Heart right ventricle (tissue), 16 donors: ENCODE results near the gene NCKAP5. TPM values are rescaled to one million over a fixed set of nuclear protein-coding genes. Genes with fewer than 3 reads are reported as not detected.

Experiments used
- ATAC-seq, 8 donors: fragments of 200-7000 bp; cut with Tn5 transposase; one replicate each; pipeline ENCODE4 v1.9.1; 2020; ENCODE audit warnings: mild to moderate bottlenecking in 8 of 8, moderate library complexity in 8 of 8, moderate number of reproducible peaks in 1 of 8
- DNase-seq, 2 donors: peaks; one replicate each; pipeline ENCODE4 v3.0.0-alpha.2; 2020
- H3K27ac ChIP-seq, 10 donors: fragments of 200-600 bp; sonication (generic) in 2 of 10; one replicate each; pipeline versions ENCODE4 v1.5.0 to v1.8.0; 2020 to 2022; ENCODE audit warnings: mild to moderate bottlenecking in 3 of 10
- H3K27me3 ChIP-seq, 7 donors: fragments of 200-600 bp; one replicate each; pipeline ENCODE4 v1.8.0; 2021 to 2022; ENCODE audit warnings: mild to moderate bottlenecking in 2 of 7
- H3K36me3 ChIP-seq, 9 donors: fragments of 200-600 bp; sonication (generic) in 1 of 9; one replicate each; pipeline versions ENCODE4 v1.5.0 to v1.8.0; 2020 to 2022; ENCODE audit warnings: mild to moderate bottlenecking in 2 of 9
- H3K4me1 ChIP-seq, 9 donors: fragments of 200-600 bp; sonication (generic) in 1 of 9; one replicate each; pipeline versions ENCODE4 v1.5.0 to v1.8.0; 2020 to 2022; ENCODE audit warnings: mild to moderate bottlenecking in 4 of 9
- H3K4me3 ChIP-seq, 10 donors: fragments of 200-600 bp; sonication (generic) in 2 of 10; one replicate each; pipeline versions ENCODE4 v1.5.0 to v1.8.0; 2020 to 2022; ENCODE audit warnings: mild to moderate bottlenecking in 7 of 10, moderate library complexity in 2 of 10
- H3K9me3 ChIP-seq, 11 donors: fragments of 200-600 bp in 10 of 11; sonication (generic) in 2 of 11; one replicate each; pipeline versions ENCODE4 v1.5.0 to v1.8.0; 2013 to 2022; ENCODE audit warnings: mild to moderate bottlenecking in 2 of 11, control low read depth in 1 of 11, moderate library complexity in 1 of 11
- WGBS, 2 donors: extraction: QIAGEN DNeasy Blood & Tissue Kit; methylation state at CpG; one replicate each; pipeline ENCODE4 v1.1.7; 2013; ENCODE audit warnings: inconsistent platforms in 1 of 2; 5-methylcytosine and 5-hydroxymethylcytosine counted together
- intact Hi-C, 10 donors: fragments of 100-400 bp; cut with DNase I; formaldehyde crosslinking; loops; one replicate each; pipeline versions ENCODE4 v1.11.1 to v1.14.2; 2022
- polyA plus RNA-seq, 2 donors: library from polyadenylated mRNA; stranded (reverse); fragments of 200-250 nt; gene quantifications; one replicate each; pipeline ENCODE4 v1.2.3, GENCODE V29; 2013
- total RNA-seq, 10 donors: library from RNA; stranded (reverse); fragmentation: NEBNext Ultra II Directional in 3 of 10; extraction: Animal tissue kit (Norgen Biotek cat#: 25700) in 3 of 10; gene quantifications; one replicate each; pipeline versions ENCODE4 v1.2.1 to v1.2.4, GENCODE V29; 2021 to 2023
- TF ChIP-seq, protein P1 (sequence below), 9 donors: fragments of 200-600 bp; sonication (generic) in 2 of 9; IDR thresholded peaks; one replicate each; pipeline versions ENCODE4 v1.5.0 to v1.8.0; 2021 to 2022; ENCODE audit warnings: antibody characterized with exemption in 9 of 9, mild to moderate bottlenecking in 5 of 9, moderate library complexity in 1 of 9
- donor health status: Arrhythmogenic right ventricular cardiomyopathy.
- donor health status: ischemic (EF 13 %, LVEDD 7.1; RV severe dilation, severe dysfunction).
- donor health status: healthy with polysubstance abuse.
- donor health status: DM: no; HTN: yes; CAD: no.
- donor health status: DM: no; HTN: no; CAD: no.
- donor health status: ischemic (EF 25% LVEDD 6.9; RV normal size, moderate dysfunction).
- donor health status: ischemic (EF 25% LVEDD 5.7; RV mildly dilated, moderate dysfunction).
- donor health status: healthy.
- donor health status: DM: yes; HTN: yes; CAD: no.
- donor health status: Ischemic cardiomyopathy.
- donor health status: ischemic (EF 35%, LVEDD 5.7; RV mildly dilated, moderate dysfunction).
- donor health status: nonischemic (EF 11% LVEDD 7.7; RV severe dilation, severe dysfunction).
- donor health status: DM: yes; HTN: yes; CAD: no.
- donor health status: PGD.
- donor health status: ischemic (EF 29% LVEDD 5.4; RV normal size, mild dysfunction).
- donor health status: nonischemic (EF 23%, LVEDD 6.1; RV moderate dilation, normal function).

NCKAP5 gene
- total and polyA plus RNA-seq, 12 donors: 0.57 to 11.7 (median 6.2) TPM

DNA sequence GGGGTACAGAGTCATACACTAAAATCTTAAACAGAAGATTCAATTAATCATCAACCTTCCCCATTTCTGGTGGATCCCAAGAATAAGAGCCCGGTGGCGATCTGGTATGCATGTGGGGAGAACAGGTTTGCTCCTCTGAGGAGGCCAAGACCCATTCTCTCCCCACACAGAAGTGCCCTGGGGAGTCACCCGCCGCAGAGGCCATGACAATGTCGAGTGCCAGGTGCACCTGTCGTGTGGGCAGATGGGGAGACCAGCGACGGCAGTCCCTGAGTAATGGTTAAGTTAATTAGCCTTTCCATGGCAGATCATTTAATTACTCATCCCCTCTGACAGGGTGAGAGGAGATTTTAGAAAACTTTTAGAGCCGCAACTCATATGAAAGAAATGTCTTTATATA lies 345.0 kb downstream of the NCKAP5 start:
- 93 to 95% methylated on average over 9 of the region's 9 CpGs for WGBS, 2 donors
- H3K4me1 ChIP-seq: no peaks in the 10 kb centered on the region
- no peaks in the 10 kb centered on the region for H3K36me3 ChIP-seq
- H3K4me3 ChIP-seq: no peak overlapping the region
- intact Hi-C loops: no loop called here
- TF ChIP-seq, protein P1, sequence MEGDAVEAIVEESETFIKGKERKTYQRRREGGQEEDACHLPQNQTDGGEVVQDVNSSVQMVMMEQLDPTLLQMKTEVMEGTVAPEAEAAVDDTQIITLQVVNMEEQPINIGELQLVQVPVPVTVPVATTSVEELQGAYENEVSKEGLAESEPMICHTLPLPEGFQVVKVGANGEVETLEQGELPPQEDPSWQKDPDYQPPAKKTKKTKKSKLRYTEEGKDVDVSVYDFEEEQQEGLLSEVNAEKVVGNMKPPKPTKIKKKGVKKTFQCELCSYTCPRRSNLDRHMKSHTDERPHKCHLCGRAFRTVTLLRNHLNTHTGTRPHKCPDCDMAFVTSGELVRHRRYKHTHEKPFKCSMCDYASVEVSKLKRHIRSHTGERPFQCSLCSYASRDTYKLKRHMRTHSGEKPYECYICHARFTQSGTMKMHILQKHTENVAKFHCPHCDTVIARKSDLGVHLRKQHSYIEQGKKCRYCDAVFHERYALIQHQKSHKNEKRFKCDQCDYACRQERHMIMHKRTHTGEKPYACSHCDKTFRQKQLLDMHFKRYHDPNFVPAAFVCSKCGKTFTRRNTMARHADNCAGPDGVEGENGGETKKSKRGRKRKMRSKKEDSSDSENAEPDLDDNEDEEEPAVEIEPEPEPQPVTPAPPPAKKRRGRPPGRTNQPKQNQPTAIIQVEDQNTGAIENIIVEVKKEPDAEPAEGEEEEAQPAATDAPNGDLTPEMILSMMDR (IDR thresholded peaks at IDR 0.05): no peak
- ATAC-seq (no peak), DNase-seq (no peak)
- H3K9me3 ChIP-seq: no peaks in the 10 kb centered on the region
- no peak overlapping the region for H3K27ac ChIP-seq
- H3K27me3 ChIP-seq: no peaks in the 10 kb centered on the region

DNA sequence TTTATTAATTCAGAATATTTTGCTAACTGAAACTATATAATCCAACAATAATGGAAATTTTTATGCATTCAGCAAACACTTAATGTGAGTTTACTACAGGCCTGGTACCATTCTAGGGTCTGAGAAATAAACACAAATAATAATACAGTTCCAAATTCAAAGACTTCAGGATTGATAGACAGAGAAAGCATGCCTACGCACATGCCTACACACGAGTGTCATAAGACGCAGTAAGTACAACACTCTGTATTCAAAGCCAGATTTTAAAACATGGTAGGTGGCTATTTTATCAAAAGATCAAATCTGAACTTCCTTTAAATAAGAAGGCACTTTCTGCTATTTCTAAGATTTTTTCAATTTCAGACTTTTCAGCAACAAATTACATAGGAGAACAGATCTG lies 346.9 kb downstream of the NCKAP5 start:
- ATAC-seq (no peak), DNase-seq (no peak)
- Histone ChIP-seq H3K27me3 (no peaks in the 10 kb centered on the region), H3K9me3 (peaks cover 0 to under 1% (median 0%) of the 10 kb centered on the region in 11 donors), H3K4me3 (no peak overlapping the region), H3K4me1 (no peaks in the 10 kb centered on the region), H3K36me3 (no peaks in the 10 kb centered on the region), H3K27ac (no peak overlapping the region)
- WGBS, 2 donors: 95 to 96% methylated on average over 3 of the region's 3 CpGs
- TF ChIP-seq, protein P1 (IDR thresholded peaks at IDR 0.05): no peak
- intact Hi-C loops: no loop called here

DNA sequence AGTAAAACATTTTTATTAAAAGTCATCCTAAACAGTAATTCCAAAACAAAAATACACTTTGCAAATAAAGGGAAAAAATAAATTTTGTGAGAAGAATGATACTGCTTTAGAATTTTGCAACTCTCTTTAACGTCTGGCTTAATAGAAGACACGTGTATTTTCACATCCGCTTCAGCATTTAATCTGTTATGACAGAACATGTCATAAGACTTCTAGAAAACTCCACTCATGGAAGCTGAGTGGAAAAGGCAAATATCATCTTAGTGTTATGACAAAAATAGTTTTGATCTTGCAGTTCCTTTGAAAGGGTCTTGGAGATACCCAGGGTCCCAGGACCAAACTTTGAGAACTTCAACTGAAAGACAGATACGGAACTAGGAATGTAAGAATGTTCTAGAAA lies 350.1 kb downstream of the NCKAP5 start:
- Histone ChIP-seq H3K9me3 (peaks cover 0 to 12% (median 5%) of the 10 kb centered on the region in 11 donors), H3K27me3 (no peaks in the 10 kb centered on the region), H3K36me3 (no peaks in the 10 kb centered on the region), H3K4me3 (no peak overlapping the region), H3K27ac (no peak overlapping the region), H3K4me1 (no peaks in the 10 kb centered on the region)
- DNase-seq: no peak
- no peak for ATAC-seq
- intact Hi-C loops: no loop called here
- TF ChIP-seq, protein P1 (IDR thresholded peaks at IDR 0.05): no peak
- WGBS, 2 donors: 63 to 99% methylated on average over 4 of the region's 4 CpGs

DNA sequence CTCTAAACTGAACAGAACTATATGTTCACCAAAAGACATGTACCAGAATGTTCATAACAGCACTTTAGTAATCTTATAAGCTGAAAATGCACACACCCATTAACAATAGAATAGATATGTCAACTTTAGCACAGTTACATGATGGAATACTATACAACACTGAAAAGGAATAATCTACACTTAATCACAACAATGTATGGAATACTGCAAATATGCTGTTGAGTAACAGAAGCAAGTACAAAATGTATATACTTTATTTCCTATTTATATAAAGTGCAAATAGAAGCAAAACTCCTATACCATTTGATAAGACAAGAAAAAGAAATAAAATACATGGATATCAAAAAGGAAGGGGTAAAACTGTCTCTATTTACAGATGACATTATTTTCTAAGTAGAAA lies 352.8 kb downstream of the NCKAP5 start:
- Histone ChIP-seq H3K4me1 (no peaks in the 10 kb centered on the region), H3K27ac (no peak overlapping the region), H3K9me3 (peaks cover 0 to 12% (median 5%) of the 10 kb centered on the region in 11 donors), H3K36me3 (no peaks in the 10 kb centered on the region), H3K27me3 (no peaks in the 10 kb centered on the region), H3K4me3 (no peak overlapping the region)
- DNase-seq (no peak), ATAC-seq (no peak)
- TF ChIP-seq, protein P1 (IDR thresholded peaks at IDR 0.05): no peak
- intact Hi-C loops: no loop called here
